GM10847 (cell line): ENCODE results near the gene APOE.

Experiments
- POLR2A ChIP-seq: IDR thresholded peaks from 2 replicates; pipeline ENCODE4 v1.6.1; 2011; ENCODE audit not compliant: insufficient read length; ENCODE audit errors: extremely low read depth

APOE gene

GRCh38 chr19:44879309-44880065 lies 26.1 kb upstream of the APOE start:
- TF ChIP-seq POLR2A, result no peak

GRCh38 chr19:44882063-44882462 lies 23.5 kb upstream of the APOE start:
- TF ChIP-seq POLR2A, result no peak

GRCh38 chr19:44883922-44884321 lies 21.7 kb upstream of the APOE start:
- no peak for TF ChIP-seq POLR2A

GRCh38 chr19:44884566-44884965 lies 21.0 kb upstream of the APOE start:
- TF ChIP-seq POLR2A, result no peak

- TF ChIP-seq POLR2A, result no peak
Observed at GRCh38 chr19:44886141-44886540, 19.5 kb upstream of the APOE start.

- no peak for TF ChIP-seq POLR2A
Observed at GRCh38 chr19:44887648-44888047, 17.9 kb upstream of the APOE start.

- TF ChIP-seq POLR2A, result no peak
Observed at GRCh38 chr19:44889830-44890365, 15.7 kb upstream of the APOE start.

- TF ChIP-seq POLR2A, result peak; percentile 38
Observed at GRCh38 chr19:44890366-44891015, 15.1 kb upstream of the APOE start.

- TF ChIP-seq POLR2A, result peak; percentile 47
Observed at GRCh38 chr19:44891016-44891882, 14.3 kb upstream of the APOE start, which contains the start of gene TOMM40. TSS of gene TOMM40 (plus strand) at chr19:44891254. CDS start at chr19:44891416, 162 bp downstream.

GRCh38 chr19:44892932-44893331 lies 12.7 kb upstream of the APOE start:
- TF ChIP-seq POLR2A, result no peak

GRCh38 chr19:44893332-44894051 lies 12.1 kb upstream of the APOE start:
- no peak for TF ChIP-seq POLR2A

- TF ChIP-seq POLR2A, result no peak
Observed at GRCh38 chr19:44894052-44894400, 11.6 kb upstream of the APOE start.

- no peak for TF ChIP-seq POLR2A
Observed at GRCh38 chr19:44894946-44895345, 10.7 kb upstream of the APOE start.

- TF ChIP-seq POLR2A, result no peak
Observed at GRCh38 chr19:44897835-44898234, 7.8 kb upstream of the APOE start.
